Smooth muscle cell (in vitro differentiated cells): Measurements from ENCODE around the gene LCAT. TPM values are rescaled to one million over a fixed set of nuclear protein-coding genes. Genes with fewer than 3 reads are reported as not detected.

ENCODE experiments used
- DNase-seq: peaks from one replicate; lab custom pipeline; 2025; ENCODE audit not compliant: unreplicated experiment; lab: John Stamatoyannopoulos, UW
- H2AFZ ChIP-seq: fragments of 200-600 bp; sonication (generic); 2 replicates; pipeline ENCODE4 v1.6.0; 2016; ENCODE audit warnings: antibody characterized with exemption, low read depth, mild to moderate bottlenecking
- H3F3A ChIP-seq: fragments of 200-600 bp; sonication (generic); 2 replicates; pipeline ENCODE4 v1.6.0; 2017; ENCODE audit warnings: antibody characterized with exemption, low read depth
- H3K27ac ChIP-seq: fragments of 200-600 bp; sonication (generic); 2 replicates; pipeline ENCODE4 v1.5.1; 2016; ENCODE audit warnings: low read depth, mild to moderate bottlenecking
- H3K27me3 ChIP-seq: fragments of 200-600 bp; sonication (generic); 2 replicates; pipeline ENCODE4 v1.6.1; 2016; ENCODE audit warnings: low read depth, mild to moderate bottlenecking
- H3K36me3 ChIP-seq: fragments of 200-600 bp; sonication (generic); 2 replicates; pipeline ENCODE4 v1.5.1; 2016; ENCODE audit warnings: low read depth
- H3K4me1 ChIP-seq: fragments of 200-600 bp; sonication (generic); 2 replicates; pipeline ENCODE4 v1.5.1; 2016; ENCODE audit warnings: low read depth
- H3K4me2 ChIP-seq: fragments of 200-600 bp; sonication (generic); 2 replicates; pipeline ENCODE4 v1.6.0; 2016; ENCODE audit warnings: mild to moderate bottlenecking
- H3K4me3 ChIP-seq: fragments of 200-600 bp; sonication (generic); 2 replicates; pipeline ENCODE4 v1.5.1; 2016; ENCODE audit warnings: mild to moderate bottlenecking
- H3K79me2 ChIP-seq: fragments of 200-600 bp; sonication (generic); 2 replicates; pipeline ENCODE4 v1.6.0; 2016; ENCODE audit warnings: low read depth, mild to moderate bottlenecking
- H3K9ac ChIP-seq: fragments of 200-600 bp; sonication (generic); 2 replicates; pipeline ENCODE4 v1.6.0; 2016; ENCODE audit warnings: low read depth
- H3K9me3 ChIP-seq: fragments of 200-600 bp; sonication (generic); replicated peaks from 2 replicates; pipeline ENCODE4 v1.5.1; 2016; ENCODE audit warnings: low read depth
- H4K20me1 ChIP-seq: fragments of 200-600 bp; sonication (generic); 2 replicates; pipeline ENCODE4 v1.6.0; 2016; ENCODE audit warnings: low read depth
- CTCF ChIP-seq: fragments of 200-600 bp; sonication (generic); IDR thresholded peaks from 2 replicates; pipeline ENCODE4 v1.5.1; 2017; ENCODE audit warnings: borderline replicate concordance, mild to moderate bottlenecking, antibody characterized with exemption; ENCODE audit not compliant: insufficient read depth, poor library complexity, severe bottlenecking
- WGBS: methylation state at CpG from one replicate; pipeline ENCODE4 v1.1.7; 2016; ENCODE audit warnings: low lambda C conversion rate; 5-methylcytosine and 5-hydroxymethylcytosine counted together
- polyA plus RNA-seq: library from polyadenylated mRNA; unstranded; fragments of >200 nt; fragmentation: Nextera tagmentation; extraction: Ambion mirVana; gene quantifications from 2 replicates; pipeline ENCODE4 v1.2.1, GENCODE V29; 2016
- total RNA-seq: library from RNA; depleted of rRNA; stranded (reverse); fragments of >200 nt; gene quantifications from 2 replicates; pipeline ENCODE4 v1.2.3, GENCODE V29; 2014

Gene LCAT
- total and polyA plus RNA-seq, 2 experiments from 2014 or later, result 14.3 to 34.6 TPM

DNA sequence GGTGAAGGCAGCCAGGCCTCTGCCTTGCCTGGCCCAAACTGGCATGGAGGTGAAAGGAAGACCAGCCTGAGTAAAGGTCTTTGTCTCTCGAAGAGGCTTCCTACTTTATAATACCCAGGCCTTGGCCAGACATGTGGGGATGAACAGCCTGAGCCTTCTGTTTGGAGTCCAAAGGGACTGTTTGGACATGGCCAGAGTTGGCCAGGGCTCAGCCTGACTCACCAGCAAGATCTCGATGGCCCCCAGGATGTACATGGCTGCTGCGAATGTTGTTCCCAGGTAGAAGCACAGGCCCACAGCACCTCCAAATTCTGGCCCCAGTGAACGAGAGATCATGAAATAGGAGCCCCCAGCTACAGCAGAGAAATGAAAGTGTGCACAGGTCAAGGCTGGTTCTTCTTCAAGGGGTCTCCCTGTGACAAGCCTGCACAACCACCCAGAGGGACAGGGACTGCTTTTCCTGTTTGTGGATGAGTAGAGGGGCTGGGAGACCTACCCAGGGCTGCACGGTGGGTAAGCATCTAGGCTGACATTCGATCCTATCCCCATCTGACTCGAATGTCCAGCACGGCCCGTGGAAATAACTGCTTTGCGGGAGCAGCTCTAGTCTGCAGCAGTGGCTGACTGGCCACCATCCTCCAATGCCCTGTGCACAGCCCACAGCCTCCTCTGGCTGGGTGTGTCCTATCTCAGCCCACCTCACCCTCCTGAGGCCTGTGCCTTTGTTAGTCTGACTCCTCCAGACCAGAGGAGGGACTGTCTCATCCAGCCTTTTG, 10.7 kb upstream of the LCAT start:
- H4K20me1 ChIP-seq, result peaks cover 100% of the 10 kb centered on the region
- TF ChIP-seq CTCF, result no peak

DNA sequence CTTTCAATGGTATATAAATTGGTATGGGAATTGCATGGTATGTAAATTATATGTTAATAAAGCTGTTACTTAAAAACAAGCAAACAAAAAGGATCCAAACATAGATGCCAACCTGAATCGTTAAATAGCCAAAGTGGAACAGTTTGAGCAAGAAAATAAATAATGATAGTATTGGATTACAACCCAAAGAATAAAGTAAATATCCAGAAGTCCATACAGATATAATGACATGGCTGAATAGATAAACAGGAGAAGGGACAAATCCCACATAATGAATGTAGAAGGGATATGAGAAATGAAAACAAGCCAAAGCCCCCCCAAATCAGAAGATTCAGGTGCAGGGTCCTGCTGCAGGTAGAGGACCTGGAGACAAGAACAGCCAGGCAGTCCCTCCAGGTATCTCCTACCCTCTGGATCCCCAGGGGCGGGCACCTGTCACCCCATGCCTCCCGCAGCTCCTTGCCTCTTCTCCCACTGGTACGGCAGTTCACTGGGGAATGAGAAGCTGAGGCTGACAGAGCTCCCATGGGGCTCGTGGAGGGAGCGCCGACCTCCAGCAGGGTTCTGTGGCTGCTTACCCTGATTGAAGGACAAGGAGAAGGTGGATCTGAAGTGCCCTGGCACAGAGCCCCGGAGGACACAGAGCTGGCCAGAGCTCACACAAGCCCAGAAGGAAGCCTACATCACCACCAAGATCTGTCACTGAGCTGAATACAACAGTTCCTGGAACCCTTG, 9.9 kb upstream of the LCAT start:
- H2AFZ ChIP-seq, result no peak overlapping the region
- no peaks in the 10 kb centered on the region for H3K36me3 ChIP-seq
- peaks cover 20% of the 10 kb centered on the region for H3K79me2 ChIP-seq
- no peak for TF ChIP-seq CTCF
- peaks cover 100% of the 10 kb centered on the region for H4K20me1 ChIP-seq
- no peak for DNase-seq
- no peak overlapping the region for H3K4me3 ChIP-seq
- no peaks in the 10 kb centered on the region for H3K9me3 ChIP-seq
- H3K27me3 ChIP-seq, result no peaks in the 10 kb centered on the region
- H3K4me1 ChIP-seq, result no peaks in the 10 kb centered on the region
- H3K9ac ChIP-seq, result no peak overlapping the region
- WGBS, result 97% methylated on average over 8 of the region's 8 CpGs
- no peak overlapping the region for H3K4me2 ChIP-seq
- no peaks in the 10 kb centered on the region for H3F3A ChIP-seq
- H3K27ac ChIP-seq, result no peak overlapping the region

More for the DNA sequence above, 10.7 kb upstream of the LCAT start:
- Histone ChIP-seq H3K4me1 (no peaks in the 10 kb centered on the region), H3K79me2 (peaks cover 20% of the 10 kb centered on the region), H3F3A (no peaks in the 10 kb centered on the region), H3K27ac (no peak overlapping the region), H3K27me3 (no peaks in the 10 kb centered on the region), H3K9ac (no peak overlapping the region), H3K4me3 (no peak overlapping the region), H3K9me3 (no peaks in the 10 kb centered on the region), H2AFZ (no peak overlapping the region), H3K36me3 (no peaks in the 10 kb centered on the region), H3K4me2 (no peak overlapping the region)
- WGBS, result 93% methylated on average over 10 of the region's 10 CpGs
- DNase-seq, result no peak

- no peak overlapping the region for H3K4me3 ChIP-seq
- no peaks in the 10 kb centered on the region for H3K4me1 ChIP-seq
- H3K9me3 ChIP-seq, result no peaks in the 10 kb centered on the region
- DNase-seq, result no peak
- peaks cover 9% of the 10 kb centered on the region for H3K79me2 ChIP-seq
- H4K20me1 ChIP-seq, result peaks cover 100% of the 10 kb centered on the region
- no peak for TF ChIP-seq CTCF
- H3K9ac ChIP-seq, result no peak overlapping the region
- no peaks in the 10 kb centered on the region for H3K27me3 ChIP-seq
- no peak overlapping the region for H2AFZ ChIP-seq
- H3K4me2 ChIP-seq, result no peak overlapping the region
- H3K36me3 ChIP-seq, result no peaks in the 10 kb centered on the region
- no peak overlapping the region for H3K27ac ChIP-seq
- no peaks in the 10 kb centered on the region for H3F3A ChIP-seq
- WGBS, result 95% methylated on average over 12 of the region's 12 CpGs
Observed at GRCh38 chr16:67951485-67951884, 7.6 kb upstream of the LCAT start.
